DND-41 (cell line): Measurements from ENCODE around the gene GPR17.

Experiments
- EZH2 ChIP-seq: IDR thresholded peaks from 3 replicates; pipeline ENCODE4 v1.6.1; 2012; ENCODE audit warnings: borderline replicate concordance, low read depth, mild to moderate bottlenecking, moderate library complexity, low read length, inconsistent platforms; ENCODE audit not compliant: severe bottlenecking
- TF ChIP-seq, protein P1 (sequence below): IDR thresholded peaks from 2 replicates; pipeline ENCODE4 v1.5.1; 2012; ENCODE audit warnings: borderline replicate concordance, low read length, moderate library complexity, mild to moderate bottlenecking; ENCODE audit not compliant: poor library complexity, severe bottlenecking; ENCODE audit errors: extremely low read depth

GRCh38 chr2:127662937-127663565 lies 17.1 kb downstream of the GPR17 start:
- TF ChIP-seq, protein P1, sequence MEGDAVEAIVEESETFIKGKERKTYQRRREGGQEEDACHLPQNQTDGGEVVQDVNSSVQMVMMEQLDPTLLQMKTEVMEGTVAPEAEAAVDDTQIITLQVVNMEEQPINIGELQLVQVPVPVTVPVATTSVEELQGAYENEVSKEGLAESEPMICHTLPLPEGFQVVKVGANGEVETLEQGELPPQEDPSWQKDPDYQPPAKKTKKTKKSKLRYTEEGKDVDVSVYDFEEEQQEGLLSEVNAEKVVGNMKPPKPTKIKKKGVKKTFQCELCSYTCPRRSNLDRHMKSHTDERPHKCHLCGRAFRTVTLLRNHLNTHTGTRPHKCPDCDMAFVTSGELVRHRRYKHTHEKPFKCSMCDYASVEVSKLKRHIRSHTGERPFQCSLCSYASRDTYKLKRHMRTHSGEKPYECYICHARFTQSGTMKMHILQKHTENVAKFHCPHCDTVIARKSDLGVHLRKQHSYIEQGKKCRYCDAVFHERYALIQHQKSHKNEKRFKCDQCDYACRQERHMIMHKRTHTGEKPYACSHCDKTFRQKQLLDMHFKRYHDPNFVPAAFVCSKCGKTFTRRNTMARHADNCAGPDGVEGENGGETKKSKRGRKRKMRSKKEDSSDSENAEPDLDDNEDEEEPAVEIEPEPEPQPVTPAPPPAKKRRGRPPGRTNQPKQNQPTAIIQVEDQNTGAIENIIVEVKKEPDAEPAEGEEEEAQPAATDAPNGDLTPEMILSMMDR: no peak
- no peak for TF ChIP-seq EZH2
